ENCODE results near the gene MBD3L5.
"Not testable (repeated sequence)": the region's sequence is repeated elsewhere in the genome, so short reads cannot be mapped to it uniquely, and the experiment has no call there.

MBD3L5 gene

DNA sequence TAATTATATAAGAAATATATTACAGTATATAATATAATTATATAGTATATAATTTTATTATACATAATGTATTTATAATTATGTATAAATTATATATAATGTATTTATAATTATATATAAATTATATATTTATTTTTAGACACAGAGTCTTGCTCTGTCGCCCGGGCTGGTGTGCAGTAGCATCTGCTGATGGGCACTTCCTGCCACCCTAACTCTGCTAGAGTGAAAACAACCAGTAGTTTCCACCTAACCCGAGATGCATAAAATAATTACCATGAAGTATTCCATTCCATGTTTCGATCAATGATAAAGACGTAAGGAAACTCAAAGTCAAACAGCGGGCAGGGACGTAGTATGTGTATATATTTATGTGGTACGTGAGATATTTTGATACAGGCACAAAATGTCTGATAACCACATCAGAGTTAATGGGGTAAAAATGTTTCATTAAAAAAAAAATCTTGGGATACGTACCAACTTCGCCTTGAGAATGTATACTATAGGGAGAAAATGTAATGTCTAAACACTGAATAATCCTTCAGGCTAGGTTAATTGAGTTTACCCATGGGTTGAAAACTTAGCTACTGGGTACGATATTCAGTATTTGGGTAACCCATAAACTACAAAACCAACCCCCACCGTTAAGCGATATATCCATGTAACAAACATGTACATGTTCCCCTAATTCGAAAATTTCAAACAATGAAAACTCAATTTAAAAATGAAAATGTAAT is 24.4 kb downstream of the MBD3L5 start:
- DNase-seq: not testable (repeated sequence)

DNA sequence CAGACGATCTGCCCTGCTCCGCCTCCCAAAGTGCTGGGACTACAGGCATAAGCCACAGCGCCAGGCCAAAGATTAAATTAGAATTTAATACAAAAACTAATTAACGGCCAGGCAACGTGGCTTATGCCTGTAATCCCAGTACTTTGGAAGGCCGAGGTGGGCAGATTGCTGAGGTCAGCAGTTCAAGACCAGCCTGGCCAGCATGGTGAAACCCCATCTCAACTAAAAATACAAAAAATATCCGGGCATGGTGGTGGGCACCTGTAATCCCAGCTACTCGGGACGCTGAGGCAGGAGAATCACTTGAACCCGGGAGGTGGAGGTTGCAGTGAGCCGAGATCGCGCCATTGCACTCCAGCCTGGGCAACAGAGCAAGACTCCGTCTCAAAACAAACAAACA is 25.3 kb downstream of the MBD3L5 start:
- DNase-seq: not testable (repeated sequence)

DNA sequence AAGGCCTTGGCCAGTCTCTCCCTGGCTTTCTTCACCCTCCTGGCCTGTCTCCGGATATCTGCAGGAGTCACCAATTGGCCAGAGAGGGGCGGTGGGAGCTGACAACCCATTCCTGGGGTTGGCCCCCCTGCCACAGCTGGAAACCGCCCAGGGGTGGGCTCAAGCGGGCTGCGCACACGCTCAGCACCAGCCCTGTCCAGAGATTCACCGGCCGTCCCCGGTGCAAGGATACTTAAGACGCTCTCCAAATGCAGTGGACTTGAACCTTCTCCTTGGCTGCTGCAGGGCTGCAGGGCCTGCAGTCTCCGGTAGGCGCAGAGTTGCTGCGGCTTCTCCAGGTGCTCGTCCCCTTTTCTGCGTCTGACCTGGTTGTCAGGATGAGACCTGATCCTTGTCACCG is 26.0 kb downstream of the MBD3L5 start:
- DNase-seq: not testable (repeated sequence)

DNA sequence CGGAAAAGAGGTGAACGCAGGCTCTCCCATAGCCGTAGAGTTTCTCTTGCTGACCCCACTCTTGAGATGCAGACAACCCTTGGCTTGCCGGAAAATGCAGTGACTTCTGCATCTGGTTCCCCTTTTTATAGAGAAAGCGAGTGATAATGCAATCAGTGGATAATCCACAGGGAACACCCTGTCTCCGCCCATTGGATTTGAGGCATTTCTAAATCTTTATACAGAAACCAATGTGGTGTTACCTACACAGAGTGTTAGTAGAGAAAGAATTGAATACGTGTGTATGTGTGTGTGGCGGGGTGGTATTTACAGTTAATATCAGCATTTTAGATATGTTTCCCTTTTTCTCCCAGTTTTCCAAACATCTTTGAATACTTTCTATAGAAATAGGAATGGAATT is 28.2 kb downstream of the MBD3L5 start, which contains the start of gene MBD3L3:
Gene MBD3L3, minus strand, starts transcription at position 101 of the 400 bp plus-strand sequence. Its CDS starts 71 bp downstream, at position 30.
- DNase-seq: not testable (repeated sequence)

DNA sequence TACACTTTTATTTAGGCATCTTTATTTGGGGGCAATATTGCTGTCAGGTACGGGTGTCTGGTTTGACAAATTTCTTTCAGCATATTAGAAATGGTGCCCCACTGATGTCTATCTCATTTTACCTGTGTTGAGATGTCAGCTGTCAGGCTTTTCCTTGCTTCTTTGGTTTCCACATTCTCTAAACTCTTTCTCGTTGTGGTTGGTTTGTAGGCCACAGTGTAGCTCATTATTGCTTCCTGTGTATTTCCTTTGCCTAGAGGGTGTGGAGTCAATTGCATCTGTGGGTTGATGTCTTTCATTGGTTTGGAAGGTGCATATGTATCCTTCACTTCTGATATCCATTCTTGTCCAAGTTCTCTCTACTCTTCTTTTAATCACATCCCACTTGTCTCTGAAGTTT is 29.6 kb downstream of the MBD3L5 start:
- not testable (repeated sequence) for DNase-seq

DNA sequence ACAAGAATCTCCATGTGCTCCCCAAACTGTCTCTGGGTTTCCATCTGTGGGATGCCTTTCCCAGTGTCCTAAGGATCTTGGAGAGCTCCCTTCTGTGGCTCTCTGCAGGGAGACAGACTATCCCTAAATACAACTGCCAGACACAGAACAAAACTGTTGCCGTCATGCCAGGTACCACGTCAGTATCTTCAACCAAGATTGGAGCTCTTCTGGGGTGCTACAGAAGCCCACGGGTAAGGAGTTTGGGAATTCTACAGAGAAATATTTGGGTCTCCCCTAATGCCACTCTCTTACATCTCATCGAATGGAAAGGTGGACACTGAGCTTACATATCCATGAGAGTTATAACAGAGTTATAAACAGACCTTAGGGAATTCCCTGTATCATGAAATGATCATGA is 33.0 kb downstream of the MBD3L5 start:
- DNase-seq: no peak

DNA sequence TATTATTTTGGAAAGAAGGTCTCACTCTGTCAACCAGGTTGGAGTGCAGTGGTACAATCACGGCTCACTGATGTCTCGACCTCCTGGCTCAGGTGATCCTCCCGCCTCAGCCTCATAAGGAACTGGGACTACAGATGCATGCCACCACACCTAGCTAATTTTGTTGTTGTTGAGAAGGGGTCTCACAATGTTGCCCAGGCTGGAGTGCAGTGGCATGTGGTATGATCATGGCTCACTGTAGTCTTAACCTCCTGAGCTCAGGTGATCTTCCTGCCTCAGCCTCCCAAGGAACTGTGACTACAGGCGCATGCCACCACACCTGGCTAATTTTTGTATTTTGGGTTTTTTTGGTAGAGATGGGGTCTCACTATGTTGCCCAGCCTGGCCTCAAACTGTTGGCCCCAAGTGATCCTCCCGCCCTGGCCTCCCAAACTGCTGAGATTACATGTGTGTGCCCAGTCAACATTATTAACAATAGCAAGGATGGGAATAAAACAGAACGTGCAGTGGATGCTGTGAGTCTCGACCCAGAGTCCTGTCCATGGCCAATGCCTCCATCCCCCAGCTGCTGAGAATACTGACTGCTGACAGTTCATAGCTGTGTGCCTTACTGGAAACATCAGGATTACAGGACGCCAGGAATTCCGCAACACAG is 33.5 kb downstream of the MBD3L5 start:
- no peak for DNase-seq

DNA sequence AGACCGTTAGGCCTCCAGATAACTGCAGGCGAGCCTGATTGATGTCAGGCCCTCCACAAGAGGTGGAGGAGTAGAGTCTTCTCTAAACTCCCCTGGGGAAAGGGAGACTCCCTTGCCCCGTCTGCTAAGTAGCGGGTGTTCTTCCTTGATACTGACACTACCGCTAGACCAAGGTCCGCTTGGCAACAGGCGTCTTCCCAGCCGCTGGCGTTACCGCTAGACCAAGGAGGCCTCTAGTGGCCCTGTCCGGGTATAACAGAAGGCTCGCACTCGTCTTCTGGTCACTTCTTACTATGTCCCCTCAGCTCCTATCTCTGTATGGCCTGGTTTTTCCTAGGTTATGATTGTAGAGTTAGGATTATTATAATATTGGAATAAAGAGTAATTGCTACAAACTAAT is 36.7 kb downstream of the MBD3L5 start:
- DNase-seq: peak; percentile 36

DNA sequence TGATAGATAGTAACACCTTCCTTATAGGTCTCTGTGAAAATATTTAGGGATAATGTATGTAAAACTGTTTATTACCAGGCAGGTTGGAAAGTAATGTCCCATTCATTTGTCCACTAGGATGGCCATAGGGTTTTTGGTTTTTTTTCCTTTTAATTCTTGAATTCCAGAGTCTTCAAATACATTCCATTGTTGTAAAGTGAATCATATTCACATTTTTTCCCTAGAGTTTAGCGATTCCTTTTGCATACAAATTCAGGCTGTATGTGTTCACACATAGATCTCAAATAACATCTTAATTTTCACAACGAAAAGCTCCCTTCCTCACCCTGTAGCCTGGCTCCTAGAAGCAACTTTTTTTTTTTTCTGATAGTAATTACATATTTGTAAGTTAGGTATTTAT is 37.3 kb downstream of the MBD3L5 start:
- no peak for DNase-seq

DNA sequence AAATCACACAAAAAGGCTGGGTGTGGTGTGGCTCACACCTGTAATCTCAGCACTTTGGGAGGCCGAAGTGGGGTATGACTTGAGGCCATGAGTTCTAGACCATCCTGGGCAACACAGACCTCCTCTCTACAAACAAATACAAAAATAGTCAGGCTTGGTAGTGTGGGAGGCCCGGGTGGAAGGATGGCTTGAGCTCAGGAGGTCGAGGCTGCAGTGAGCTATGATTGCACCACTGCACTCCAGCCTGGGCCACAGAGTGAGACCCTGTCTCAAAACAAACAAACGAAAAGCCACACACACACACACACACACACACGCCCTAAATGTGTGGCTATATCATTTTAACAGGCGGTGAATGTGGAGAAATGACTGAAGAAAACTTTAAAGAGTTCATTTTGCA is 38.2 kb downstream of the MBD3L5 start:
- DNase-seq: no peak

DNA sequence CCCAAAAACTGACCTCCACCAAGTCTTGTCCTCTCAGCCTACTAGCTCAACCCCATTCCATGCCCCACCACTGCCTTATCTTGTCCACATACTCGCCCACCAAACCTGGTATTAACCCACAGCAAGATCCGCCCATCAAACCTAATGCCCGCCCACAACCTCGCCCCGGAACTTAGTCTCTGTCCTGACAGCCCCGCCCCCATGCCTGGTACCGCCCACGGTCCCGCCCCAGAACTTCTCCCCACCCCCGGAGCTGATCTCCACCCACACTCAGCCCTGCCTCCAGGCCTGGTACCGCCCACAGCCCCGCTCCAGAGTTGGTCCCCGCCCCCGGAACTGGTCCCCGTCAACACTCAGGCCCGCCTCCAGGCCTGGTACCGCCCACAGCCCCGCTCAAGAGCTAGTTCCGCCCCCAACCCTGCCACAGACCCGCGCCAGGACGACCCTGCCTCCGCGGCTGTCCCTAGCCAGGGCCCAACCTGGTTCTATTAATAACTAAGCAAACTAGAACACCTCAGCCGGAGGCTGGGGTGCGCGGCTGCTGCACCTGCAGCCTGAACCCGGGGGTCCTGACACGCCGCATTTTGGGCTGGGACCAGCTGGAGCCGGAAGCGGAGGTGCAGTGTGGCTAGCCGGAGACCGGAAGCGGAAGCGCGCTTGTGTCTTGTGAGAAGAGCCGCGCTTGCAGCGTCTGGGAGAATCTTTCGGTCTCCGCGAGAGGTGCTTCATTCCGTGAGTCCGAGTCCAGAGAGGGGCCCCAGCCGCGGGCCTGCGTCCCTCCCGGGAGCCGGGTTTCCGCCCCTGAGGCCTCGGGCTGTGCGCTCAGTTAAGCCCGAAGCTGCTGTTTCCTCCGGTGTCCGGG is 38.9 kb downstream of the MBD3L5 start, which contains the start of gene ZNF557:
Gene ZNF557, plus strand, starts transcription at position 662 of the 862 bp plus-strand sequence. CDS start 5,372 bp downstream, outside the sequence.
- peak; percentile 97 for DNase-seq

DNA sequence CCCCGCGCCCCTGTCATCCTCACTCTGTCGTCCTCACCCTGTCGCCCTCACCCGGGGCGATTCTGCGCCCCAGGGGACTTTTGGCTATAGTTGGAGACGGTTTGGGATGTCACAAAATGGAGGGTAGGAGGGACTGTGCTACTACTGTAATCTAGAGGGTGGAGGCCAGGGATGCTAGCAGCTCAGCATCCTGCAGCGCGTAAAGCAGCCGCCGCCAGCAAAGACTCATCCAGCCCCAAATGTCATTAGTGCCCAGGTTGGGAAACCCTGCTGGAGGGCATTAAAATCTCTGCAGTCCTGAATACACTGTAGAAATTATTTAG is 39.5 kb downstream of the MBD3L5 start:
- no peak for DNase-seq

DNA sequence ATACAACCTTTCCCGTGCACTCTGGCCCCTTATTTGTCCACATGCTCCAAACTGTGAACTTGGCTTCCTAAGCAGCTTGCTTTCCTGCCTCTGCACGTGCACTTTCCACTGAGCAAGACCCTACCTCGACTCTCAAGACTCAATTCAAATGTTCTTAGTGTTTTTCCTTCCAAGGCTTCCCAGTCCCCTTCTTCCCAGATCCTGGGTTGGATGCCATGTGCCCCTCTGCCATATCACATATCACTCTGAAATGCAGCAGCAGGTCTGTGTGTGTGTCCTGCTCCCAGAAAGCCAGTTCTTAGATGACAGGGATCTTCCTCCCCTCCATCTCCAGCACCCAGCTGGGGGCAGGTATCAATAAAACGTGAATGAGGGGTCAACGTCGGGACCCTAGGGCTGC is 42.2 kb downstream of the MBD3L5 start:
- no peak for DNase-seq

DNA sequence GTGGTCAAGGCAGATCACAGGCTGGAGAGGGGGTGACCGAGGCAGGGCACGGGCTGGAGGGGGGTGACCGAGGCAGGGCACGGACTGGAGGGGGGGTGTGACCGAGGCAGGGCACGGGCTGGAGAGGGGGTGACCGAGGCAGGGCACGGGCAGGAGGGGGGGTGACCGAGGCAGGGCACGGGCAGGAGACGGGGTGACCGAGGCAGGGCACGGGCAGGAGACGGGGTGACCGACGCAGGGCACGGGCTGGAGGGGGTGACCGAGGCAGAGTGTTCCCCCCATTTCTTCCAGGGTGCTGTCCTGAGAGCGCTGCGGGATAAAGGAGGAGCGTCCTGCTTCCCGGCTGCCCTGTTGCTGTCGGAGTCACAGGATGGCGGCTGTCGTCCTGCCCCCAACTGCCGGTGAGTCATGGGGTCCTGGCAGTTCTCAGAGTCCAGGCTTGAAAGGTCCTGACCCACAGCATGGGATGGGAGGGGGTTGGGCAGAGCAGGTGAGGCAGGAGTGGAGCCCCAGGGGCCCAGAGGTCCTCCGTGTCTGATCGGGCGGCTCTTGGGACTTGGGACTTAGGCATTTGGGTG is 44.4 kb downstream of the MBD3L5 start:
- no peak for DNase-seq

DNA sequence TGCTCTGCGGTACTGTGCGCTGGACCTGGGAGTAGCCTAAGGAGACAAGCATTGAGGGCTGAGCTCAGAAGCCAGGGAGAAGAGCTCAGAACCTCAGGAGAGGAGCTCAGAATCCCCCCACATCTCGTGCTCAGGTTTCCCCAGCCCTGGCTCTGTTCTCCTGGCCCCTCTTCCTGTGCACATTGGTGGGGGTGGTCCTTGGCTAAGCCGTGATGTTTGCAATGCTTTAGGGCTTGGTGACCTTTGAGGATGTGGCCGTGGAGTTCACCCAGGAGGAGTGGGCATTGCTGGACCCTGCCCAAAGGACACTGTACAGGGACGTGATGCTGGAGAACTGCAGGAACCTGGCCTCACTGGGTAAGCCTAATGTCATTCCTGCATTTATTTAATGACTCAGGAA is 45.8 kb downstream of the MBD3L5 start:
- no peak for DNase-seq

DNA sequence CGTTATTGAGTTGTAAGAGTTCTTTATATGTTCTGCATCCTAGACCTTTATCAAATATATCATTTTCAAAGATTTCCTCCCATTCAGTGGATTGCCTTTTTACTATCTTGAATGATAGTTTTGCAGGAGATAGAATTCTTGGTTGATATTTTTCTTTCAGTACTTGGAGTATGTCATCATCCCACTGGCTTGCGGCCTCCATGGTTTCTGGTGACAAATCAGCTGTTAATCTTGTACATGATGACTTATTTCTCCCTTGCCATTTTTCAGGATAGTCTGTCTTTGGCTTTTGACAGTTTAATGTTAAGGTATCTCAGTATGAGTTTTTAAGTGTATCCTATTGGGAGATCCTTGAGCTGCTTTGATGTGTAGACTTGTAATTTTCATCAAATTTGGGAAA is 47.6 kb downstream of the MBD3L5 start:
- DNase-seq: peak; percentile 26

Measured in MV-4-11 (cell line).